ENCODE data around the gene CDK10.

The CDK10 gene

GRCh38 chr16:89721546-89722391 is 35.3 kb downstream of the CDK10 start:
- H3K27ac ChIP-seq (ENCODE audit: low read depth, low read length), result peak overlapping the region; percentile 29
- peaks cover 7% of the 10 kb centered on the region for H3K27me3 ChIP-seq (ENCODE audit: control insufficient read depth, low read length)

GRCh38 chr16:89722392-89723278 is 36.1 kb downstream of the CDK10 start:
- no peaks in the 10 kb centered on the region for H3K9me2 ChIP-seq (replicated peaks; ENCODE audit: control insufficient read depth, low read length)
- peak overlapping the region; percentile 29; the same call in 1 of the 2 replicates for H3K27ac ChIP-seq (ENCODE audit: low read depth, low read length)
- H3K27me3 ChIP-seq (ENCODE audit: control insufficient read depth, low read length), result peaks cover 7% of the 10 kb centered on the region
- H3K36me3 ChIP-seq (ENCODE audit: control insufficient read depth, low read length), result peaks cover 27% of the 10 kb centered on the region
- peak overlapping the region; percentile 91 for H3K4me2 ChIP-seq (ENCODE audit: low read length)
- H3K4me3 ChIP-seq (ENCODE audit: low read length), result peak overlapping the region; percentile 83
- peaks cover 14% of the 10 kb centered on the region for H3K79me2 ChIP-seq (ENCODE audit: control insufficient read depth, low read length)
- H3K4me1 ChIP-seq (ENCODE audit: control insufficient read depth, low read length), result peaks cover 17% of the 10 kb centered on the region
- no peaks in the 10 kb centered on the region for H3K9me3 ChIP-seq (ENCODE audit: control insufficient read depth, insufficient read depth, low read length)
- TF ChIP-seq EZH2phosphoT487 (IDR thresholded peaks at IDR 0.05; ENCODE audit: borderline replicate concordance, low read length) (no peak), CTCF (IDR thresholded peaks at IDR 0.05; ENCODE audit: low read depth, low read length, poor library complexity, severe bottlenecking) (no peak)
- peaks cover 16% of the 10 kb centered on the region for H4K20me1 ChIP-seq (ENCODE audit: control insufficient read depth, insufficient read depth, low read depth, low read length)
- H3F3A ChIP-seq (ENCODE audit: control insufficient read depth, insufficient read depth), result peaks cover 10% of the 10 kb centered on the region

More at GRCh38 chr16:89721546-89722391, 35.3 kb downstream of the CDK10 start:
- Histone ChIP-seq H4K20me1 (ENCODE audit: control insufficient read depth, insufficient read depth, low read depth, low read length) (peaks cover 16% of the 10 kb centered on the region), H3K36me3 (ENCODE audit: control insufficient read depth, low read length) (peaks cover 30% of the 10 kb centered on the region), H3K79me2 (ENCODE audit: control insufficient read depth, low read length) (peaks cover 14% of the 10 kb centered on the region), H3K4me3 (ENCODE audit: low read length) (peak overlapping the region; percentile 83), H3K9me3 (ENCODE audit: control insufficient read depth, insufficient read depth, low read length) (no peaks in the 10 kb centered on the region), H3K9me2 (replicated peaks; ENCODE audit: control insufficient read depth, low read length) (no peaks in the 10 kb centered on the region), H3K4me2 (ENCODE audit: low read length) (peak overlapping the region; percentile 91), H3K4me1 (ENCODE audit: control insufficient read depth, low read length) (peaks cover 17% of the 10 kb centered on the region), H3F3A (ENCODE audit: control insufficient read depth, insufficient read depth) (peaks cover 10% of the 10 kb centered on the region)
- no peak for TF ChIP-seq CTCF (IDR thresholded peaks at IDR 0.05; ENCODE audit: low read depth, low read length, poor library complexity, severe bottlenecking)
- TF ChIP-seq EZH2phosphoT487 (IDR thresholded peaks at IDR 0.05; ENCODE audit: borderline replicate concordance, low read length), result no peak

- no peaks in the 10 kb centered on the region for H3K9me3 ChIP-seq (ENCODE audit: control insufficient read depth, insufficient read depth, low read length)
- H3K4me1 ChIP-seq (ENCODE audit: control insufficient read depth, low read length), result peaks cover 17% of the 10 kb centered on the region
- no peak overlapping the region for H3K27ac ChIP-seq (ENCODE audit: low read depth, low read length)
- H3K4me2 ChIP-seq (ENCODE audit: low read length), result peak overlapping the region; percentile 91; the same call in 1 of the 2 replicates
- peaks cover 10% of the 10 kb centered on the region for H3F3A ChIP-seq (ENCODE audit: control insufficient read depth, insufficient read depth)
- TF ChIP-seq CTCF (IDR thresholded peaks at IDR 0.05; ENCODE audit: low read depth, low read length, poor library complexity, severe bottlenecking) (no peak), EZH2phosphoT487 (IDR thresholded peaks at IDR 0.05; ENCODE audit: borderline replicate concordance, low read length) (no peak)
- no peaks in the 10 kb centered on the region for H3K9me2 ChIP-seq (replicated peaks; ENCODE audit: control insufficient read depth, low read length)
- peaks cover 16% of the 10 kb centered on the region for H4K20me1 ChIP-seq (ENCODE audit: control insufficient read depth, insufficient read depth, low read depth, low read length)
- H3K4me3 ChIP-seq (ENCODE audit: low read length), result no peak overlapping the region
- H3K79me2 ChIP-seq (ENCODE audit: control insufficient read depth, low read length), result peaks cover 14% of the 10 kb centered on the region
- peaks cover 26% of the 10 kb centered on the region for H3K36me3 ChIP-seq (ENCODE audit: control insufficient read depth, low read length)
- peaks cover 7% of the 10 kb centered on the region for H3K27me3 ChIP-seq (ENCODE audit: control insufficient read depth, low read length)
Measured at GRCh38 chr16:89723279-89724250, 37.1 kb downstream of the CDK10 start.
